ENCODE data around the gene EMC8.

- TF ChIP-seq CTCF (conservative IDR thresholded peaks at IDR 0.05; ENCODE audit: low read depth in 2 of 2) (no peak), POLR2AphosphoS5 (IDR thresholded peaks at IDR 0.05; ENCODE audit: low read depth) (no peak), ZNF331 (CRISPR knock-in tag; IDR thresholded peaks at IDR 0.05; ENCODE audit: low read depth) (no peak), CREB1 (CRISPR knock-in tag; IDR thresholded peaks at IDR 0.05; ENCODE audit: low read depth) (no peak), ETS1 (IDR thresholded peaks at IDR 0.05) (no peak), EZH2 (IDR thresholded peaks at IDR 0.05; ENCODE audit: low read depth, unreplicated experiment) (no peak), EZH2phosphoT487 (IDR thresholded peaks at IDR 0.05; ENCODE audit: unreplicated experiment) (no peak), ZNF114 (CRISPR knock-in tag; IDR thresholded peaks at IDR 0.05) (no peak), NANOG (IDR thresholded peaks at IDR 0.05; ENCODE audit: borderline replicate concordance) (no peak), JUNB (IDR thresholded peaks at IDR 0.05; ENCODE audit: unreplicated experiment) (no peak), STAT1 (IDR thresholded peaks at IDR 0.05; ENCODE audit: unreplicated experiment) (no peak)
- TF ChIP-seq, protein P1, sequence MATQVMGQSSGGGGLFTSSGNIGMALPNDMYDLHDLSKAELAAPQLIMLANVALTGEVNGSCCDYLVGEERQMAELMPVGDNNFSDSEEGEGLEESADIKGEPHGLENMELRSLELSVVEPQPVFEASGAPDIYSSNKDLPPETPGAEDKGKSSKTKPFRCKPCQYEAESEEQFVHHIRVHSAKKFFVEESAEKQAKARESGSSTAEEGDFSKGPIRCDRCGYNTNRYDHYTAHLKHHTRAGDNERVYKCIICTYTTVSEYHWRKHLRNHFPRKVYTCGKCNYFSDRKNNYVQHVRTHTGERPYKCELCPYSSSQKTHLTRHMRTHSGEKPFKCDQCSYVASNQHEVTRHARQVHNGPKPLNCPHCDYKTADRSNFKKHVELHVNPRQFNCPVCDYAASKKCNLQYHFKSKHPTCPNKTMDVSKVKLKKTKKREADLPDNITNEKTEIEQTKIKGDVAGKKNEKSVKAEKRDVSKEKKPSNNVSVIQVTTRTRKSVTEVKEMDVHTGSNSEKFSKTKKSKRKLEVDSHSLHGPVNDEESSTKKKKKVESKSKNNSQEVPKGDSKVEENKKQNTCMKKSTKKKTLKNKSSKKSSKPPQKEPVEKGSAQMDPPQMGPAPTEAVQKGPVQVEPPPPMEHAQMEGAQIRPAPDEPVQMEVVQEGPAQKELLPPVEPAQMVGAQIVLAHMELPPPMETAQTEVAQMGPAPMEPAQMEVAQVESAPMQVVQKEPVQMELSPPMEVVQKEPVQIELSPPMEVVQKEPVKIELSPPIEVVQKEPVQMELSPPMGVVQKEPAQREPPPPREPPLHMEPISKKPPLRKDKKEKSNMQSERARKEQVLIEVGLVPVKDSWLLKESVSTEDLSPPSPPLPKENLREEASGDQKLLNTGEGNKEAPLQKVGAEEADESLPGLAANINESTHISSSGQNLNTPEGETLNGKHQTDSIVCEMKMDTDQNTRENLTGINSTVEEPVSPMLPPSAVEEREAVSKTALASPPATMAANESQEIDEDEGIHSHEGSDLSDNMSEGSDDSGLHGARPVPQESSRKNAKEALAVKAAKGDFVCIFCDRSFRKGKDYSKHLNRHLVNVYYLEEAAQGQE (IDR thresholded peaks at IDR 0.05; ENCODE audit: unreplicated experiment) = no peak
These were observed 48.3 kb downstream of the EMC8 start, which contains the start of gene C16orf74 for GRCh38 chr16:85750827-85751697.

Measured in GM23338 (cell line).